Mucosa of stomach (tissue), 1 donor: ENCODE data around the gene KCNK10.

ENCODE experiments used
- H3K27me3 ChIP-seq: one replicate; pipeline ENCODE4 v1.7.0; 2013; ENCODE audit warnings: mild to moderate bottlenecking, low read length; ENCODE audit not compliant: control insufficient read depth, insufficient read depth
- H3K36me3 ChIP-seq: one replicate; pipeline ENCODE4 v1.7.0; 2013; ENCODE audit warnings: low read length; ENCODE audit not compliant: control insufficient read depth, insufficient read depth
- H3K4me1 ChIP-seq: one replicate; pipeline ENCODE4 v1.7.0; 2013; ENCODE audit warnings: mild to moderate bottlenecking, low read length; ENCODE audit not compliant: control insufficient read depth, insufficient read depth
- H3K4me3 ChIP-seq: one replicate; pipeline ENCODE4 v1.7.0; 2013; ENCODE audit warnings: low read length
- H3K9ac ChIP-seq: one replicate; pipeline ENCODE4 v1.7.0; 2013; ENCODE audit warnings: mild to moderate bottlenecking, low read length, moderate library complexity
- H3K9me3 ChIP-seq: one replicate; pipeline ENCODE4 v1.7.0; 2013; ENCODE audit warnings: mild to moderate bottlenecking, low read length, moderate library complexity; ENCODE audit not compliant: control insufficient read depth
- donor health status: Pancreatic carcinoma.

Gene KCNK10

DNA sequence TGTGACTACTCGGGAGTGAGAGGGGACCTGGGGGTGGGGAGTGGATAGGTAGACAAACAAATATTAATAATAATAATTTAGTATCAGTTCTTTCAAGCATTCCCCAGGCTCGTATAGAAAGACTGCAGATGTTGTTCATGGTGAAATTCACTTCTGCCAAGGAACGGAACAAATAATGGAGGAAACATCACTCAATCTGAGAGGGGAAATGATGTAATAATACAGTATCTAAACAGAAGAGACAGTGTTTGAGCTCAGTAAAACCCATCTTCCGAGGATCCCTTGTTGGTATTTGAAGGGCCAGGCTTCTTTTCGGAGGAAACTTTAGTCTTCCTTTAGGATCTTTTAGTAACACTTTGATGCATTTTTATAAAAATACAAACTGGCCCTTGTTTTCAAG, 114.2 kb downstream of the KCNK10 start:
- Histone ChIP-seq H3K36me3 (no peaks in the 10 kb centered on the region), H3K9ac (no peak overlapping the region), H3K4me1 (peaks cover 7% of the 10 kb centered on the region), H3K4me3 (no peak overlapping the region), H3K27me3 (no peaks in the 10 kb centered on the region), H3K9me3 (no peaks in the 10 kb centered on the region)

DNA sequence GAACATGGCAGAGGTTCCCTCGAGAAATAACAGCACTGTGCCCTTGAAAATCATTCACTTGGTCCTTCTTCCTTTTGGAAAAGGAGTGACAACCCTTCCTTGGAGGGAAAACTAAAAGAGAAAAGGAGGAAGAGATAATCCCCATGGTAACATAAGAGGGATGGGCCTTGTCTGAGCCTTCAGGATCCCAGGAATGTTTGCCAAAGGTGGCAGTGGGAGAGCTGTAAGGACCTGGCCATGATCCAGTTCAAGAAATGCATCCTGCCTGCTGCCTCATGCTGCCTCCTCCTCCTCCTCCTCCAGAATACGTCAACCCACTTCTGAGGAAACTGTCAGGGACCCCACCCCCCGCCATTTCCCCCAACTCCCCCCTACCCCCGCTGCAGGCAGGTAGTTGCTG, 118.8 kb downstream of the KCNK10 start:
- H3K9ac ChIP-seq: no peak overlapping the region
- H3K4me3 ChIP-seq: no peak overlapping the region
- H3K9me3 ChIP-seq: no peaks in the 10 kb centered on the region
- H3K4me1 ChIP-seq: peaks cover 13% of the 10 kb centered on the region
- no peaks in the 10 kb centered on the region for H3K27me3 ChIP-seq
- H3K36me3 ChIP-seq: no peaks in the 10 kb centered on the region

DNA sequence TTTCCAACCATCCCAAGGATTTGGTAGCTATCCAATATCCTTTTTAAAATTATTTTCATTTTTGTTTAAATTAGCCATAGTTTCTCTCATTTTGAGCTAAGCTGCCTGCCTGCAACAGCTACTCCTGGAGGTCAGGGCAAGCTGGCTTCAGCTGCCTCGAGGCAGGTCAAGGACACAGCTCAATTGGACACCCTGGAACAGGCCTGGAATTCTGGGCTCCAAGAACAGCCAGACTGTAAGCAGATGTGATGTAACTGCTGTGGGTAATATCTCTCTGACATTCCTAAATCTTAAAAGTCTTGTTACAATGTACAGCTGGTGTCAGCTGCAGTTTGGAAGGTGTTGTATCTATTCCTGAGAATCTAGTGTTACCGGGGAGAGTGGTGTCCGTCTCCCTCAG, 119.8 kb downstream of the KCNK10 start:
- no peaks in the 10 kb centered on the region for H3K9me3 ChIP-seq
- peaks cover 13% of the 10 kb centered on the region for H3K4me1 ChIP-seq
- H3K36me3 ChIP-seq: no peaks in the 10 kb centered on the region
- no peaks in the 10 kb centered on the region for H3K27me3 ChIP-seq
- no peak overlapping the region for H3K4me3 ChIP-seq
- no peak overlapping the region for H3K9ac ChIP-seq

DNA sequence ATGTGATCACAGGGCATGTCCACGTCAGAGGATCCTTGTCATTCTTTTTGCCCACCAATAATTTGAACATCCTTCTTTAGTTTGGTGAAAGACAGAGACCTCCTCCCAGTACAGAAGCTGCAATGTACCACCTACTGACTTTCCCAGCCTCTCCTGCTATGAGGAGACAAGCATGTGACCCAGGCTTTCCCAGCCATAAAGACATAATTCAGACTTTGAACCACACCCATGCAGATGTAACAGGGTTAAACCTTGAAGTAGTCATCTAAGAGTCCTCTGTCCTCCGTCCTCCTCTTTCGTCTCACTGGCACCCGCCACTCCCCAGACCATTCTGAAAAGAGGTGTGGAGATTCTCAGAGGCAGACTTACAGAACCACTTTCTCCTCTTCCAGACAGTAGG, 120.8 kb downstream of the KCNK10 start:
- H3K36me3 ChIP-seq: no peaks in the 10 kb centered on the region
- H3K4me3 ChIP-seq: no peak overlapping the region
- H3K9ac ChIP-seq: no peak overlapping the region
- no peaks in the 10 kb centered on the region for H3K27me3 ChIP-seq
- H3K4me1 ChIP-seq: peaks cover 13% of the 10 kb centered on the region
- H3K9me3 ChIP-seq: no peaks in the 10 kb centered on the region

DNA sequence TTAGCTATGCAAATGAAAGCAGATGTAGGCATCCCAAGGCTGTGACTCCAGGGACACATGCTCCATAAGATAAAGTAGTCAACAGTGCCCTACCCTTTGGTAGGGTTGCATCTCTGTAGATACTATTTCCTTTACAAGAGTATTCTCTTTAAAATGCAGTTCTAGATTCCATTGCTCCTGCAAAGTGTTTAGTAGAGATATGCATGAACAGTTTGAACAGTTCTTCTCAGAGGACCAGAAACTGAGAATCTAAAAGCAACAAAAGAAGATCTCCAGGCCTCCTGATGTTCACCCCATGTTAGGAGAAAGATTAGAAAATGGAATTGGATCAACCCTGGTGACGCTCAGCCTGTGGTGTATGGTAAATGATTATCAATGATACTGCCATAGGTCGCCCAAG, 121.2 kb downstream of the KCNK10 start:
- H3K4me1 ChIP-seq: peaks cover 13% of the 10 kb centered on the region
- H3K9ac ChIP-seq: no peak overlapping the region
- H3K4me3 ChIP-seq: no peak overlapping the region
- H3K27me3 ChIP-seq: no peaks in the 10 kb centered on the region
- no peaks in the 10 kb centered on the region for H3K36me3 ChIP-seq
- H3K9me3 ChIP-seq: no peaks in the 10 kb centered on the region

DNA sequence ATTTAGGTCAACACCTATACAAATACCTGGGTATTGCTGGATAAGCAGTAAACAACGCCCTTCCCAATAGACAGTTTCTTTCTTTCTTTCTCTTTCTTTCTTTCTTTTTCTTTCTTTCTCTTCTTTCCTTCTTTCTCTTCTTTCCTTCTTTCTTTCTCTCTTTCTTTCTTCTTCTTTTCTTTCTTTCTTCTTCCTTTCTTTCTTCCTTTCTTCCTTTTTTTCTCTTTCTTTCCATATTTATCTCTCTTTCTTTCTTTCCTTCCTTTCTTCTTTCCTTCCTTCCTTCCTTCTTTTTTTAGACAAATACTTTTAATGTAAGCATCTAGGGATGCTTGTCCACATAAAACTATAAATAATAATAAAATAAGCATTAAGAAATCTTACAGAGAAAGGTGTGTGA, 123.2 kb downstream of the KCNK10 start:
- Histone ChIP-seq H3K9me3 (no peaks in the 10 kb centered on the region), H3K36me3 (no peaks in the 10 kb centered on the region), H3K4me3 (no peak overlapping the region), H3K27me3 (no peaks in the 10 kb centered on the region), H3K4me1 (peaks cover 13% of the 10 kb centered on the region), H3K9ac (no peak overlapping the region)

DNA sequence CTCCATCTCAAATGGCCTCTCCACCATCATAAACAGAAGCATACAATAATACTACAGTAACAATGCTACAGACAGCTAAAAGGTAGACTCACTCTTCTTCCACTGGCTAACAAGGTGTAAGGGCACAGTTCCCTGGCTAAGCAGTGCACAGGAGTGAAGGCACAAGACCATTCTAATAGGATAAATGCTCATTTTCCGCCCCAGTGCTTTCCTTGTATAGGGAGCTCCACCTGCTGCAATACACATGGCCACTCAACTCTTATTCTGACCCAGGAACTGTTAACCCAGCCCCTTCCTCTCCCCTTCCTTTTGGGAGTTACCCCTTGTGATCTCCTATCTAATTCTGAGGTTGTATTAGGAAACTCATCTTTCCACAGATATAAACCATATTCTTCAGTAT, 124.6 kb downstream of the KCNK10 start:
- no peak overlapping the region for H3K4me3 ChIP-seq
- no peaks in the 10 kb centered on the region for H3K27me3 ChIP-seq
- no peaks in the 10 kb centered on the region for H3K9me3 ChIP-seq
- H3K4me1 ChIP-seq: peaks cover 3% of the 10 kb centered on the region
- H3K36me3 ChIP-seq: no peaks in the 10 kb centered on the region
- no peak overlapping the region for H3K9ac ChIP-seq

DNA sequence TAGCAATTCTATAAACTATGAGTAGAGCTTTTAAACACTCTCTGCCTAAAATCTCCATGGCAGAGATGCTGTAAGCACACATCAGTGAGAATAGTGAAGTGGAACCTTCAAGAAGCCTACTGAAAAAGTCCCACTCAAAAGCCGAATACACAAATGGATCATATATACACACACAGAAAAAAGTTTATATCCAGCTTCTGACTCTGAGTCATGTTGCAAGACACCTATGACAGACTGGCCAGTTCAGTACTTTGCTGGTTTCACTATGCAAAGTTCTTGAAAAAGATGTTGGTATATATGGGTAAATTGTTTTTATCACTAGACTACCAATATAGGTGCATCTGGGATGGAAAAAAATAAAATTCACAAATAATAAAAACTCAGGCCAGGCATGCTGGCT, 126.1 kb downstream of the KCNK10 start:
- H3K4me3 ChIP-seq: no peak overlapping the region
- no peaks in the 10 kb centered on the region for H3K36me3 ChIP-seq
- H3K9ac ChIP-seq: no peak overlapping the region
- H3K4me1 ChIP-seq: no peaks in the 10 kb centered on the region
- H3K9me3 ChIP-seq: no peaks in the 10 kb centered on the region
- no peaks in the 10 kb centered on the region for H3K27me3 ChIP-seq

DNA sequence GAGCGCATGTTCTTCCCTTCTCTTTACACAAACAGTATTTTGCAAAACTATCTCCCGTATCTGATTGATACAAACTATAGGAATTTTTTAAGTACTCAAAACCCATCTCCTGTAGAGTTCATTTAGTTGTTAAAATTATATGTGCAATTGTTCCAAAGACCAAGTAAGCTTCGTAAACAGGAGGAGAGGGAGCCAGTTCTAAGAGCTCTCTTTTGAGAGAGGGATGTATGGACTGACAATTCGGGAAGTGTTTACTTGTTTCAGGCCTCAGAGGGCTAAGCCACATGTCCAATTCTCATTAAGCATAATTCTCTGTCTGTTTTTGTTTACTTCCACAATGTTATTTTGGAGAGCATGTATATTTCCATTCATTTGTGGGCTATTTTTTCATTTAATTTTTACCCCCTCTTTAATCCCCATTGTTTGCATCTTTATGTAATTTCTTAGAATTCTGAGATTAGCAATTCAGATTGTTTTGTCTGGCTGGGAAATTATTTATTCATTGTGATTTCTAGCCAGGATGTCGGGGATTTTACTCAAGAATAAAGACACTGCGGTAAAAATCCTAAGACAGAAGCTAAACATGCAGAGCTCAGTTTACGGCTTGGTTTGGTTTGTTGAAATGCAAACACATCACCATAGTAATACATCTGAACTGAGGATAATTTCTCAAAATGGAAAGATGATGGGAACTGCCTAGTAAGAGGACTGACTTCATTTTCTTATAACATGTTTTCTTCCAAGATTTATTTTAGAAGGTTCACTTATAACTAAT, 126.8 kb downstream of the KCNK10 start:
- Histone ChIP-seq H3K4me1 (no peaks in the 10 kb centered on the region), H3K36me3 (no peaks in the 10 kb centered on the region), H3K9me3 (no peaks in the 10 kb centered on the region), H3K4me3 (no peak overlapping the region), H3K27me3 (no peaks in the 10 kb centered on the region), H3K9ac (no peak overlapping the region)

DNA sequence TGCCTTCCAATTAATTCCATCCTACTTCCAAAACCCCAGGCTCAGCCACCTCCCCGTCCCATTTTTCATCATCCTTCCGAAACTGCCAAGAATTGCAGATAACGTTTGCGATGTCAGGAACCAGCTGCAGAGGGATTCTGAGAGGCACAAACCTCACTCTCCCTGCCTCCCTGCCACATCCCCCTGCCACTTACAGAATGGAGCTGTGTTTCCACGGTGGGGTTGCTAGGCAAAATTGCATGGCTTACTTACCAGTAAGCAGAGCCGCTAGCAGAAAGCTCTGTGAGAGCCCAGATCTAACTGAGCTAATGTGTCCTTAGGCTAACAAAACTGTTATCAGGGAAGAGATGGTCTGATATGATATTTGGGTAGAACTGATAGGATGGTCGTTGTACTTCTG, 127.4 kb downstream of the KCNK10 start:
- H3K27me3 ChIP-seq: no peaks in the 10 kb centered on the region
- H3K36me3 ChIP-seq: no peaks in the 10 kb centered on the region
- no peak overlapping the region for H3K4me3 ChIP-seq
- no peak overlapping the region for H3K9ac ChIP-seq
- no peaks in the 10 kb centered on the region for H3K9me3 ChIP-seq
- no peaks in the 10 kb centered on the region for H3K4me1 ChIP-seq

DNA sequence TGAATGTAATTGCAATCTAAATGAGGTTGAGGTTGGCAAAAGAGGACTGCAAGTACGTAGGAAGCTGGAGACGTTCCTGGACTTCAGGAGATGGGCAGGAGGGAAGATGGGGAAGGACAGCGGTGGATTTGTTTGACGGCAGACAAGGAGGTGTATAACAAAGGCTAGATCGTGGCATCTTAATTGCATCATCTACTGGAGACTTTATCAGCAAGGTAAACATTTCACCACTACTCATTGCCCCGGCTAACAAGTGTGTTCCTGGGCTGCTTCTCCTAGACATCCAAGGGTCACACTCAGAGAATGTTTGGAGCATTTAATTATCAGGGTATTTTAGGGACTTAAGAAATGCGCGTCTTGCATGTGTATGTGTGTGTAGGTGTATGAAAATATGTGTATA, 128.5 kb downstream of the KCNK10 start:
- no peaks in the 10 kb centered on the region for H3K36me3 ChIP-seq
- no peak overlapping the region for H3K4me3 ChIP-seq
- no peaks in the 10 kb centered on the region for H3K4me1 ChIP-seq
- H3K27me3 ChIP-seq: no peaks in the 10 kb centered on the region
- H3K9ac ChIP-seq: no peak overlapping the region
- H3K9me3 ChIP-seq: no peaks in the 10 kb centered on the region

DNA sequence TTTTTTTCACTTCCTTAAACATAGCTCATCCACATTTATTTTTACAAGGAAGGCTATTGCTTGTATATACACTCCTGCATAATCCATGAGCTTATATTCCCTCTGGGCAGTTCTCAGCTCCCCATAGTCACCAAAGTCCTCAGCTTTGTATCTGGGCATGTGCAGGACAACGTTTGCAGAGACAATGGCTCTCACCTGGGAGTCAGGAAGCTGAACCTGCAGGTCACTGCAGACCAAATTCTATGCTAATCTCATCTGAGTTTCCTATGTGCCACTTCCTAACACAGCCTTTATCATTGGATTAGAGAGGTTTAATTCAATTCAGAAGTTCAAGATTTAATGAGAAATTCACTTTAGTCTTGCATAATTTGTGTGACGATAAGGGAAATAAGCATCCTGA, 131.5 kb downstream of the KCNK10 start:
- Histone ChIP-seq H3K36me3 (no peaks in the 10 kb centered on the region), H3K27me3 (no peaks in the 10 kb centered on the region), H3K9ac (no peak overlapping the region), H3K9me3 (no peaks in the 10 kb centered on the region), H3K4me3 (no peak overlapping the region), H3K4me1 (peaks cover 7% of the 10 kb centered on the region)
